Neuronal stem cell (in vitro differentiated cells): Measurements from ENCODE around the gene PAPOLG.

Source experiments
- DNase-seq: peaks from one replicate; pipeline ENCODE4 v3.0.0-alpha.2; 2013; ENCODE audit warnings: low spot score
- H2AFZ ChIP-seq: one replicate; pipeline ENCODE4 v1.6.1; 2013; ENCODE audit warnings: mild to moderate bottlenecking, low read length, inconsistent platforms
- H2AK5ac ChIP-seq: 2 replicates; pipeline ENCODE4 v1.6.1; 2013; ENCODE audit warnings: low read depth, mild to moderate bottlenecking, inconsistent platforms, low read length, moderate library complexity, mixed read lengths
- H2BK120ac ChIP-seq: 2 replicates; pipeline ENCODE4 v1.6.1; 2013; ENCODE audit warnings: low read depth, mild to moderate bottlenecking, inconsistent platforms, low read length, moderate library complexity, mixed read lengths
- H2BK12ac ChIP-seq: one replicate; pipeline ENCODE4 v1.6.1; 2013; ENCODE audit warnings: low read length, inconsistent platforms
- H2BK15ac ChIP-seq: 2 replicates; pipeline ENCODE4 v1.6.1; 2013; ENCODE audit warnings: mild to moderate bottlenecking, low read length, inconsistent platforms, mixed read lengths
- H2BK5ac ChIP-seq: one replicate; pipeline ENCODE4 v1.6.1; 2013; ENCODE audit warnings: inconsistent platforms, mild to moderate bottlenecking, low read length, moderate library complexity
- H3K14ac ChIP-seq: one replicate; pipeline ENCODE4 v1.6.1; 2013; ENCODE audit warnings: low read length, inconsistent platforms
- H3K18ac ChIP-seq: 2 replicates; pipeline ENCODE4 v1.6.1; 2013; ENCODE audit warnings: low read length, inconsistent platforms
- H3K23ac ChIP-seq: 2 replicates; pipeline ENCODE4 v1.6.1; 2013; ENCODE audit warnings: low read depth, mild to moderate bottlenecking, mixed read lengths, low read length, inconsistent platforms; ENCODE audit not compliant: poor library complexity
- H3K27ac ChIP-seq: replicated peaks from 3 replicates; pipeline ENCODE4 v1.5.1; 2013; ENCODE audit warnings: low read length, inconsistent platforms
- H3K27me3 ChIP-seq, 3 experiments: 2 replicates each; pipeline ENCODE4 v1.6.1; 2013; ENCODE audit warnings: low read length in 3 of 3, mild to moderate bottlenecking in 2 of 3, inconsistent platforms in 1 of 3, low read depth in 1 of 3, mixed read lengths in 1 of 3, moderate library complexity in 1 of 3; ENCODE audit not compliant: control insufficient read depth in 3 of 3, insufficient read depth in 3 of 3
- H3K36me3 ChIP-seq, 2 donors: replicated peaks in 1 of 2; 2 replicates each; pipeline ENCODE4 v1.6.1; 2013; ENCODE audit warnings: low read length in 2 of 2; ENCODE audit not compliant: control insufficient read depth in 2 of 2, insufficient read depth in 2 of 2
- H3K4ac ChIP-seq: 2 replicates; pipeline ENCODE4 v1.6.1; 2013; ENCODE audit warnings: inconsistent platforms, mild to moderate bottlenecking, low read length, moderate library complexity
- H3K4me1 ChIP-seq, 2 donors: 1 replicate in 1 of 2; 2 replicates in 1 of 2; pipeline ENCODE4 v1.6.1; 2013; ENCODE audit warnings: low read length in 2 of 2, low read depth in 1 of 2; ENCODE audit not compliant: control insufficient read depth in 2 of 2, insufficient read depth in 1 of 2
- H3K4me2 ChIP-seq: one replicate; pipeline ENCODE4 v1.6.1; 2013; ENCODE audit warnings: mild to moderate bottlenecking, low read length, inconsistent platforms; ENCODE audit not compliant: insufficient read depth, poor library complexity, severe bottlenecking
- H3K4me3 ChIP-seq, 2 donors: 2 replicates each; pipeline ENCODE4 v1.5.1; 2013; ENCODE audit warnings: low read length in 2 of 2, mild to moderate bottlenecking in 2 of 2, inconsistent platforms in 1 of 2, moderate library complexity in 1 of 2
- H3K79me1 ChIP-seq: one replicate; pipeline ENCODE4 v1.6.1; 2013; ENCODE audit warnings: low read depth, mild to moderate bottlenecking, inconsistent platforms, low read length, moderate library complexity
- H3K9ac ChIP-seq: one replicate; pipeline ENCODE4 v1.6.1; 2013; ENCODE audit warnings: mild to moderate bottlenecking, low read depth, low read length, inconsistent platforms; ENCODE audit not compliant: poor library complexity
- H3K9me3 ChIP-seq, 2 donors: replicated peaks in 1 of 2; 2 replicates each; pipeline versions ENCODE3 to v1.6.1; 2013; ENCODE audit warnings: low read length in 2 of 2, mild to moderate bottlenecking in 2 of 2, inconsistent platforms in 1 of 2, low read depth in 1 of 2, mixed read lengths in 1 of 2, moderate library complexity in 1 of 2; ENCODE audit not compliant: control insufficient read depth in 2 of 2, insufficient read depth in 1 of 2
- H4K8ac ChIP-seq: one replicate; pipeline ENCODE4 v1.6.1; 2013; ENCODE audit warnings: low read depth, mild to moderate bottlenecking, inconsistent platforms, low read length, moderate library complexity
- H4K91ac ChIP-seq: one replicate; pipeline ENCODE4 v1.6.1; 2013; ENCODE audit warnings: low read length, low read depth, mild to moderate bottlenecking, inconsistent platforms; ENCODE audit not compliant: poor library complexity
- WGBS, 2 donors: extraction: QIAGEN DNeasy Blood & Tissue Kit; methylation state at CpG; one replicate each; pipeline ENCODE4 v1.1.7; 2013; ENCODE audit warnings: missing lambda C conversion rate in 2 of 2, mixed read lengths in 1 of 2; ENCODE audit not compliant: insufficient read length in 2 of 2, insufficient replicate concordance in 1 of 2; ENCODE audit errors: extremely low coverage in 2 of 2; 5-methylcytosine and 5-hydroxymethylcytosine counted together

The PAPOLG gene

DNA sequence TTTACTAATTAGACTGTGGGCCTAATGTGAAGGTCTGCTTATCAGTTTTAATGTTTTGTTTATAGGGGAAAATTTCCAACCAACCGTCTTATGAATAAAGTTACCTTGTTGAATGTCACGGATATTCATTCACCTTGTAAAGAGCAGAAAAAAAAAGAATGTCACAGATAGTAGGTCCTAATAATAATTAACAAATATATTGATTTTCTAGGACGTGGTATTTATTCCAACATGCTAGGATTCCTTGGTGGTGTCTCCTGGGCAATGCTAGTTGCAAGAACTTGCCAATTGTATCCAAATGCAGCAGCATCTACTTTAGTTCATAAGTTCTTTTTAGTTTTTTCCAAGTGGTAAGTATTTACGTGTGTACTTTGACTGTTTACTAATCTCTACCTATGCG lies 23.4 kb downstream of the PAPOLG start:
- no peaks in the 10 kb centered on the region for H3K9me3 ChIP-seq
- H2AK5ac ChIP-seq = no peak overlapping the region
- no peak overlapping the region for H3K4ac ChIP-seq
- no peak overlapping the region for H2BK120ac ChIP-seq
- H3K4me1 ChIP-seq = no peaks in the 10 kb centered on the region
- H3K9ac ChIP-seq = no peak overlapping the region
- no peak overlapping the region for H2AFZ ChIP-seq
- no peak for DNase-seq
- H4K91ac ChIP-seq = no peak overlapping the region
- H3K36me3 ChIP-seq = peaks cover 12 to 96% of the 10 kb centered on the region in 2 donors
- H2BK12ac ChIP-seq = no peak overlapping the region
- no peak overlapping the region for H3K27ac ChIP-seq
- H3K23ac ChIP-seq = no peak overlapping the region
- H3K79me1 ChIP-seq = no peaks in the 10 kb centered on the region
- H2BK15ac ChIP-seq = no peak overlapping the region
- no peak overlapping the region for H3K4me2 ChIP-seq
- no peak overlapping the region for H3K4me3 ChIP-seq
- no peak overlapping the region for H3K18ac ChIP-seq
- no CpG with 5 or more reads among the region's 5 CpGs for WGBS, 2 donors
- H3K14ac ChIP-seq = no peak overlapping the region
- H4K8ac ChIP-seq = no peak overlapping the region
- H3K27me3 ChIP-seq = no peaks in the 10 kb centered on the region
- H2BK5ac ChIP-seq = no peak overlapping the region

DNA sequence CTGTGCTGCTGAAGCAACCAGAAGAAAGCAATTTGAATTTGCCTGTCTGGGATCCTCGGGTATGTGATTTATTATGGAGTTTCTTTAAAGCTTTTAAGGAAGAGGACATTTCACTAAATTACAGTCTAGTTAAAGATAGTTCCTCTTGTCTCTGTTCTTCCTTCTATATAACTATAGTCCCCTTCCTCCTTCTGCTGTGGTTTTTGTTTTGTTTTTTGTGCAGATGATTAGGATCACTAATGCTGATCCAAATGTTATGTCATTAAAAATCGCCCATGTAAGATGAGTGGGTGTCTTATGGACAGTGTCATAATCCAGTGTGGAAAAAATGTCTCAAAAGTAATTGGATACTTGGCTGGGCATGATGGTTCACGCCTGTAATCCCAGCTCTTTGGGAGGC lies 24.7 kb downstream of the PAPOLG start:
- Histone ChIP-seq H3K4me3 (no peak overlapping the region), H3K79me1 (no peaks in the 10 kb centered on the region), H2BK120ac (no peak overlapping the region), H2BK5ac (no peak overlapping the region), H3K4me2 (no peak overlapping the region), H4K91ac (no peak overlapping the region), H3K27ac (no peak overlapping the region), H3K9me3 (no peaks in the 10 kb centered on the region), H3K4me1 (no peaks in the 10 kb centered on the region), H3K23ac (no peak overlapping the region), H3K36me3 (peaks cover 16 to 96% of the 10 kb centered on the region in 2 donors), H2AK5ac (no peak overlapping the region), H2BK12ac (no peak overlapping the region), H3K4ac (no peak overlapping the region), H3K9ac (no peak overlapping the region), H3K18ac (no peak overlapping the region), H2AFZ (no peak overlapping the region), H2BK15ac (no peak overlapping the region), H3K27me3 (no peaks in the 10 kb centered on the region), H3K14ac (no peak overlapping the region), H4K8ac (no peak overlapping the region)
- WGBS, 2 donors = no CpG with 5 or more reads among the region's 3 CpGs
- DNase-seq = no peak

DNA sequence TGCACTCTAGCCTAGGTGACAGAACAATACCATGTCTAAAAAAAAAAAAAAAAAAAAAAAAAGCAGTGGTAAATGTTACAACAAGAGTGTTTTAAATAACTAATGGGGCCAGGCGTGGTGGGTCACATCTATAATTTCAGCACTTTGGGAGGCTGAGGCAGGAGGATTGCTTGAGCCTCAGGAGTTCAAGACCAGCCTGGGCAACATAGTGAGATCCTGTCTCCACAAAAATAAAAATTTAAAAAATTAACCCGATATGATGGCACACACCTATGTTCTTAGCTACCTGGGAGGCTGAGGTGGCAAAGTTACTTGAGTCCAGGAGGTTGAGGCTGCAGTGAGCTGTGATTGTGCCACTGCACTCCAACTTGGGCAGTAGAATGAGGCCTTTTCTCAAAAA lies 37.1 kb downstream of the PAPOLG start:
- no peak overlapping the region for H3K23ac ChIP-seq
- H3K4me2 ChIP-seq = no peak overlapping the region
- H2AK5ac ChIP-seq = no peak overlapping the region
- no peak overlapping the region for H2AFZ ChIP-seq
- H3K18ac ChIP-seq = no peak overlapping the region
- no peak overlapping the region for H2BK15ac ChIP-seq
- no peak overlapping the region for H3K4me3 ChIP-seq
- H3K9me3 ChIP-seq = no peaks in the 10 kb centered on the region
- WGBS, 2 donors = no CpG with 5 or more reads among the region's 2 CpGs
- H4K8ac ChIP-seq = no peak overlapping the region
- H3K14ac ChIP-seq = no peak overlapping the region
- H3K4me1 ChIP-seq = no peaks in the 10 kb centered on the region
- no peaks in the 10 kb centered on the region for H3K27me3 ChIP-seq
- H3K4ac ChIP-seq = no peak overlapping the region
- no peak overlapping the region for H3K9ac ChIP-seq
- H3K36me3 ChIP-seq = peaks cover 14 to 95% of the 10 kb centered on the region in 2 donors
- H4K91ac ChIP-seq = no peak overlapping the region
- no peak overlapping the region for H2BK120ac ChIP-seq
- H3K27ac ChIP-seq = no peak overlapping the region
- no peaks in the 10 kb centered on the region for H3K79me1 ChIP-seq
- no peak overlapping the region for H2BK5ac ChIP-seq
- no peak for DNase-seq
- no peak overlapping the region for H2BK12ac ChIP-seq

DNA sequence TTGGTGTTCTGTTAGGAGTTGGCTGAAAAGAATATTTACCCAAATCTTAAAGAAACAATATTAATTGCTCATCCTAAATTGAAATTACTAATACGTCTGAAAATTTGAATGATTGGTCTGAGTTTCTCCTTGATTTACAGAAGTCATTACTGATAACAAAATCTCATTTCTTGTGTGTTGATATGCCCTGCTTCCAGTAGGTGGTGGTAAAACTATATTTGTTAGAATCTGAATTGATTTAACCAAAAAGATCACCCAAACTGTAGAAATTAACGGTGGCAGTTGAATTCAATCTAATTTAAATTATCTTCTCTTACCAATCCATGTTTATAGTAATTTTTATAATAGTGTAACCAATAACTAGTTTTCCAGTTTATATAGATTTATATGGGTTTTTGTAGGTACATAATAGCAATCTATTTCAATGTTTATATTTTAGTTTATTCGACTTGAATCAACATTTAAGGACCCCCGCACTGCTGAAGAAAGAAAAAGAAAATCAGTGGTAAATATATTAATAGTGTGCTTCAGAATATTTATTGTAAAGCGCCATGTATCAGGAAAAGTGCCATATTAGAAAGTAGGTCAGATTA lies 38.3 kb downstream of the PAPOLG start:
- no peak overlapping the region for H2AFZ ChIP-seq
- H3K23ac ChIP-seq = no peak overlapping the region
- no peak overlapping the region for H2BK12ac ChIP-seq
- WGBS, 2 donors = no CpG with 5 or more reads among the region's 5 CpGs
- no peaks in the 10 kb centered on the region for H3K9me3 ChIP-seq
- no peak overlapping the region for H3K4me3 ChIP-seq
- H2BK5ac ChIP-seq = no peak overlapping the region
- H2BK15ac ChIP-seq = no peak overlapping the region
- H3K9ac ChIP-seq = no peak overlapping the region
- no peak overlapping the region for H2BK120ac ChIP-seq
- no peak overlapping the region for H3K4ac ChIP-seq
- H3K4me1 ChIP-seq = no peaks in the 10 kb centered on the region
- peaks cover 2% of the 10 kb centered on the region for H3K79me1 ChIP-seq
- peaks cover 8 to 98% of the 10 kb centered on the region in 2 donors for H3K36me3 ChIP-seq
- H2AK5ac ChIP-seq = no peak overlapping the region
- H4K8ac ChIP-seq = no peak overlapping the region
- no peak overlapping the region for H3K14ac ChIP-seq
- no peak overlapping the region for H4K91ac ChIP-seq
- H3K18ac ChIP-seq = no peak overlapping the region
- H3K4me2 ChIP-seq = no peak overlapping the region
- no peak for DNase-seq
- H3K27me3 ChIP-seq = no peaks in the 10 kb centered on the region
- H3K27ac ChIP-seq = no peak overlapping the region
